Right lung (tissue), 5 donors: ENCODE results near the gene MYO16. TPM values are rescaled to one million over a fixed set of nuclear protein-coding genes. Genes with fewer than 3 reads are reported as not detected.
"Not testable (repeated sequence)": the region's sequence is repeated elsewhere in the genome, so short reads cannot be mapped to it uniquely, and the experiment has no call there.

Experiments used
- DNase-seq, 2 donors: peaks; one replicate each; pipeline ENCODE4 v3.0.0-alpha.2; 2013
- polyA plus RNA-seq, 5 donors: library from polyadenylated mRNA; unstranded; fragments of 120-200 nt; gene quantifications; one replicate each; pipeline versions ENCODE4 v1.2.1 to v1.2.3, GENCODE V29; 2013; ENCODE audit warnings: inconsistent platforms in 1 of 5, low replicate concordance in 1 of 5; ENCODE audit not compliant: insufficient read length in 5 of 5, insufficient read depth in 1 of 5

MYO16 gene
- polyA plus RNA-seq, 5 donors: 0.95 to 2.4 (median 1.7) TPM

- no peak for DNase-seq
Observed at GRCh38 chr13:109191413-109191812, 562.0 kb downstream of the MYO16 start.

- DNase-seq: no peak
Observed at GRCh38 chr13:109192306-109192705, 562.9 kb downstream of the MYO16 start.

DNA sequence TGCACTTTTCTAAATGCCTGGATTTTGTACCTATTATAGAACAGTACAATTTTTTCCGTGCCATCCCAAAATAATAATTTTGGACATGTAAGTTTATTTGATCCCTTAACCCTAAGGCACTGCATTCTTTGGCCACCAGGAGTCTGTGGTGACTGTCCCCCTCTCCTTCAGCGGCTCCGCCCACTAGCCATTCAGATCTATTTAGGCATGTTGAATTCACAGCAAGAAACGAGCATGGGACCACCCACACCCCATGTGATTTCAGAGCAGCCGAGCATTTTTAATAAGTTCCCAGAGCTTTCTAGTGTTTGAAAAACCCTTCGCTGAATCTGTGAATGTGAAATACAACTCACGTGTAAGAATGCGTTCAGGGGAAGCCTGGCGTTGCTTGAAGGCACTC is 567.5 kb downstream of the MYO16 start:
- no peak for DNase-seq

- DNase-seq: no peak
Observed at GRCh38 chr13:109198585-109198984, 569.2 kb downstream of the MYO16 start.

DNA sequence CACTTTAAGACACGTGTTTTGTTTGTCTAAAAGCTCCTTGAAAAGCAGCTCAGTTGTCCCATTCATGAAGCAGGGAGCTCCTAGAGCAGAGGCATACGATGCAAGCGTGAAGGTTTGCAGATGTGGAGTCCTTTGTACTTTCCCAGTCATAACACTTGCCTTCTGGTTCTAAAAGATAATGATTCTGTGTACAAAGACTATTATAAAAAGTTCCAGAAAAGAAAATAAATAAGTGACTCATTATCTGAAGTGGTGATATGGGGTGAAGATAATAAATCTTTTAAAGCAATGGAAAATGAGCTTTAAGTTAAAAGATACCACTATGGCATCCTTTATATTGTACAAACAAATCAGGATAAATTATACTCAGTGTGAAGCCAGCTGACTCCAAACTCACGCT is 569.9 kb downstream of the MYO16 start:
- no peak for DNase-seq

DNA sequence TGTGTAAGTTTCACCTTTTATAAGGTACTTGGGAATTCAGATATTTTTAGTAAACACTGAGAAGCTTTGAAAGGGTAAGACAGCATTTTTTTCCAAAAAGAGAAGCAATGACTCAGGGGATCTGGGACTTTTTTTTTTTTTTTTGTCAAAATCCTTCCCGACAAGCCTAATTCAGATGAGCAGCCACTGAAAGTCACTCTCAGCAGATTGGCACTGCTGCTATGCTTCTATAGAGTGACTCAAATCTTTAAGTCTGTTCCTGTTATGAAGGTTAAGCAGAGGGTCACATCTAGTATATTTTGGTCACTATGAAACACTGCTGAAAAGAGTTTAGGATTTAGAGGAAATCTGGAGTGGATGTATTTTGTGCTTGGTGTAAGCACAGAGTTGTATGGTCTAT is 571.1 kb downstream of the MYO16 start:
- DNase-seq: no peak

- DNase-seq: no peak
Observed at GRCh38 chr13:109203587-109203986, 574.2 kb downstream of the MYO16 start.

DNA sequence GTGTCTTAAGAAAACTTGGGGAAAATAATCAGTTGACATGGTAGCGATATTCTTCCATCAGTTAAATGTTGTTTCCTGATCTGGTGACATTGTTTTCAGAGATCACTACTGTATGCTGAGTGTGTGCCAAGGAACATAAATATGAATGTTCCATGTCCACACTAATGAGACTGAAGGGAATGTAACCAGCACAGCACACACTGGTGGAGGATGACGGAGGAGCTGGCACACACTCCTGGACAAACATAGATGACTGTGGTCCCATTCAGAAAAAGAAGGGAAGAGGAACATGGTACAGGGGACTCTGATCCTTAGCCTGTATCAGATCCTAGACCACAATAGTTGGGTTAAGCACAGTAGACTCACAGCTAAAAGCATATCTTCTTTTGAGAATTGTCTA is 574.8 kb downstream of the MYO16 start:
- DNase-seq: no peak

GRCh38 chr13:109204657-109205056 is 575.2 kb downstream of the MYO16 start:
- no peak for DNase-seq

DNA sequence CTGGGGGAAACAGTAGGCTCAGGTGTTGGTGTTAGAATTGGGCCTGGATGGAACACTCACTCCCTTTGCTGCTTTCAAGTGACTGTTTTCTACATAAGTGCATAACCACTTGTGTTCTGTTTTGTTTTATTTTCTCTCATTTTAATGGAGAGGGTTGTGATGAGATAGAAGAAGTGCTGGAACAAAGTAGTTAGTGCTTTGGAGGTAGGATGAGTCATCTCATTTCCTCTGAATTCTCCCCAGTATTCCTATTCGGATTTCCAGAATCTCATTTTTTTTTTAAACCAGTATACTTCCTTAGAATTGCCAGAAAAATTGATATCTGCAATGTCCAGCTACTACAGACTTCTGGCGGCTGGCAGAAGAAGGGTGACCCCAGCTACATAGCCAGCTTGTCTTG is 575.9 kb downstream of the MYO16 start:
- no peak for DNase-seq

DNA sequence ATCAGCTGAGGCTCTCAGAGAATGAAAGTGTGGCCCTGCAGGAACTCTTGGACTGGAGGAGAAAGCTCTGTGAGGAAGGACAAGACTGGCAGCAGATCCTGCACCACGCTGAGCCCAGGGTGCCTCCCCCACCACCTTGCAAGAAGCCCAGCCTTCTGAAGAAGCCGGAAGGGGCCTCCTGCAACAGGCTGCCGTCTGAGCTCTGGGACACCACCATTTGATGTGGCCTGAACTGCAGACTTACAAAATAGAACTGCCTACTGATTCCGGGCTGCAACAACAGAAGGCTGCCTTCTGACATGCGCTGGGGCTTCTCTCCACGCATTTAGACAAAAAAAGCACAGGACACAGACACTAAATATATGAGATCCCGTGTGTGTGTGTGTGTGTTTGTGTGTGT is 577.2 kb downstream of the MYO16 start:
- no peak for DNase-seq

GRCh38 chr13:109207622-109208021 is 578.2 kb downstream of the MYO16 start:
- DNase-seq: no peak

GRCh38 chr13:109208522-109208921 is 579.1 kb downstream of the MYO16 start:
- DNase-seq: no peak

DNA sequence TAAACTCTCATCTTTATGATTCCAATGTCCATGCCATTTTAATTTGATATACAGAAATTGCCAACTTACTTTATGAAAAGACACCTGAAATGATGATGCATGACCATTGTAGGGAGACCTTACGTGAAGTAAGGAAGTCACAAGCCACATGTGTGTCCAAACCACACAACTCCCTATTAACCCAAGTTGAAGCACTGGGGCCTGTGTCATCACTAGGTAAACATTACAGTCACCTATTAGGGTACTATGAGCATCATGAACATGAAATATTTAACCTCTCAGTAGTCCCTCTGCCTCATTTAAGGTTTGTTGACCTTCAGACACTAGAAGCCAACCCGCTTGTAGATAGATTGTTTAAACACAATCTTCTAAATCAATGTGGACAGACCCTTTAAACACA is 580.1 kb downstream of the MYO16 start:
- DNase-seq: no peak

DNA sequence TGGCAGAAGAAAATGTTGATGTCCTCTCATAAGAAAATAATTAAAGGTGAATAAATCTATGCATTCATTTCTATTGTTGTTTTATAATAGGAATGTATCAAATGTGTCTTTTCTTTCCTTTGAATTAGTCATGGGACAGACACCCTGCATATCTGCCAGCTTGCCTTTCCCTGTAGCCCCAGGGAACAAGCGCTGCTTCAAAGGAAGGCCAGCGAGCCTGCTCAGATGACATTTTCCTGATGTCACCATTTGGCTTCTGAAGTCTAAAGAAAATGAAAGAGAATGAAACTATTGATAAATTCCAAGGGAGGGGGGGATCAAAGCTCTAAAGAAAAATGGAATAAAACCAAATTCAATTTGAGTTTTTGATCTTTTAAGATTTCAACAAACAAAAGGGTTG is 582.2 kb downstream of the MYO16 start:
- DNase-seq: no peak

DNA sequence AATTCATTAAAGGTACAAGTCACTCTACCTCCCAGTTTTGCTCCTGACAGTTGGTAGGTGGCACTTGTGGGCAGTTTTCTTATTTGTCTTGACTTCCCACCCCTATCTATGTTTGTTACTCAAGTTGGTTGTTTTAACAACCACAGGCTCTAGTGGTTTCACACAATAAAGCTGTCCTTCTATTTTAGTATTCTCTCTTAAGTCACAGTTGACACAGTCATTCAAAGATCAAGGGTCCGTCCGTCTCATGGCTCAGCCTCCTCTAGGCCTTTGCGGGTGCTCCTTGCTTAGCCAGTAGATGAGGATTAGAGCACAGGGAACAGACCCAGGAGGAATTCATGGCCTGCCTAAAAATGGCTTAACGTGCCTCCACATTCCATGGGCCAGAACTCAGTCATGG is 583.2 kb downstream of the MYO16 start:
- no peak for DNase-seq

- no peak for DNase-seq
Observed at GRCh38 chr13:109213714-109214113, 584.3 kb downstream of the MYO16 start.

- DNase-seq: no peak
Observed at GRCh38 chr13:109214393-109214792, 585.0 kb downstream of the MYO16 start.

DNA sequence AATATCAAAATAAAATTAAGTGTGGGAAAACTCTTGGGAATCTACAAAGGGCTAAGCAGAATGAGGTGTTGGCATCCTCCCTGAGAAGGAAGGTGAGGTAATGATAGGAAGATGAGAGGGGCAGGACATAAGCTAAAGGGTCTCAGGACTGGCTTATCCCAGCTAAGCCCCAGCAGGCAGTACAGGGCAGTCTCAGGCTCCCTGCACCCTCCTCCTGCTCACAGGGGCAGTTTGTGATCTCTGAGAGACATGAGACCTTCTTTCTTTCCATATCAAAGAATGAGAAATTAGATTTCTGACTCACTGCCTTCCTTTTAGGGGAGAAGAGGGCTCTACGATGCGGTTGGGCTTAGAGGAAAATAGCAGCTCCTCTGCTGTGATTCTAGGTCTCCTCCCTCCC is 586.0 kb downstream of the MYO16 start:
- no peak for DNase-seq

DNA sequence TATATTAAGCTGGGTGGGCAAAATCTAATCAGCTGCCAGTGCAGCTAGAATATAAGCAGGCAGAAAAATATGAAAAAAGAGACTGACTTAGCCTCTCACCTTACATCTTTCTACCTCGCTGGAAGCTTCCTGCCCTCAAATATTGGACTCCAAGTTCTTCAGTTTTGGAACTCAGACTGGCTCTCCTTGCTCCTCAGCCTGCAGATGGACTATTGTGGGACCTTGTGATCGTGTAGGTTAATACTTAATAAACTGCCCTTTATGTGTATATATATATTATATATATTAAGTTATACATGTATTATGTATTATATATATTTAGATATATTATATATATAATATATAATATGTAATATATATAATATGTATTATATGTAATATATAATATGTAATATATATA is 588.1 kb downstream of the MYO16 start:
- DNase-seq: not testable (repeated sequence)

- DNase-seq: no peak
Observed at GRCh38 chr13:109220631-109221030, 591.2 kb downstream of the MYO16 start.

DNA sequence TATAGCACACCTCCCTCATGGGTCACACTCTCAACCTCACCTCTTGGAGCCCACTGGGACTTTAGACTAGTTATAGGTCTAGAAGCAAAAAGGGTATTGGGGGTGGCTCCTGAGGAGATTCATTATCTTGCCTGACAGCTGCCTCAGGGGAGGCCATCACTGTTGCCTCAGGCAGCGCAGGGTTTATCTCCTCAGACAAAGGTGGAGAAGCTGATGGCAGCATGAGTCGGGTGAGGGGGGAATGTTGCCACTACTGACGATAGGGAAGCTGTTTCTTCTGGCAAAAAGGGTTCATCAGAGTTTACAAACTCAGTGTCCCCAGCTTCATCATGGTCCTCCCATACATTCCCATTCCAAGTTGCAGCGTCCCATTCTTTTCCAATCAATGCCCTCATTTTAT is 594.6 kb downstream of the MYO16 start:
- no peak for DNase-seq

- DNase-seq: no peak
Observed at GRCh38 chr13:109226631-109227030, 597.2 kb downstream of the MYO16 start.

DNA sequence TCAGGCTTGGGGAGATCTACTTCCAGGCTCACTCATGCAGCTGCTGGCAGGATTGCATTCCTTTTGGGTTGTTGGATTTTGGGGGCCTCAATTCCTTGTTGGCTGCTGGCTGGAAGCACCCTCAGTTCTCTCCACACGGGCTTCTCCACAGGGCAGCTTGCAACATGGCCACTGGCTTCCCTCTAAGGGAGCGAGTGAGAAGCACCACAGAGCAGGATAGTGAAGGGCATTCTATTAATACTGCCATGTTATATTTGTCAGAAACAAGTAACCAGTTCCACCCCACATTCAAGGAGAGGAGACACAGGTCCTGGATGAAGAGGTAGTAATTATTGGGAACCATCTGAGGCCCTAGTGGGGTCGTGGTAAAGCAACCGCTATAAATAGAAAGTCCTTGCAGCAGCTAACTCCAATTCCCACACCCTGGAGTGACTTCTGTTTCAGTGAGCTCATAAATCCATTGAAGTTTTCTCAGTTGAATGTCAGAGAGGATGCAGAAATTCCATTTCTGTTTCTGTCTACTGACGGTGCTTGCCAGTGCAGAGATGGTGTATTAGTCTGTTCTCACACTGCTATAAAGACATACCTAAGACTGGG is 598.0 kb downstream of the MYO16 start:
- no peak for DNase-seq

- DNase-seq: no peak
Observed at GRCh38 chr13:109228211-109228610, 598.8 kb downstream of the MYO16 start.
